HG03045 (cell line): ENCODE data around the gene PARD3.
"Not testable (repeated sequence)": the region's sequence is repeated elsewhere in the genome, so short reads cannot be mapped to it uniquely, and the experiment has no call there.

ENCODE experiments used
- ATAC-seq: cut with Tn5 transposase; IDR thresholded peaks from one replicate; pipeline ENCODE4 v1.9.1; 2021; ENCODE audit warnings: mild to moderate bottlenecking, moderate library complexity; ENCODE audit not compliant: unreplicated experiment

The PARD3 gene

DNA sequence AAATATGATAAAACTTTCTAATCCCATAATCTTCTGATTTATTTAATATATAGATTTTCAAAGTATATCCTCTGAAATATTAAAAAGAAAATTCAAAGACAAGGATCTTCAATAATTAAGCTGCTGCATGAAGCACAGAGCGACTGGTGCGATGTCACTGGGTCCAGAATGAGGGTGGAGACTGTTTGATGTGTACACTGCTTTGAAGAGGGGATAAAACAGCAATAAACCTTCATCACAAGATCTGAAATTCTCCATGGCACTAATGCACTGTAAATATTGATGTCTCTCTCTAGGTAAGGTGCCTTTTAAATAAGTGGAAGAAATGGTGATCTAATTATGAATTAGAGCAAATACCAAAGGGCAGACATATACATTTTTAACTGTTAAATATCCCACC is 337.8 kb downstream of the PARD3 start:
- ATAC-seq = no peak

DNA sequence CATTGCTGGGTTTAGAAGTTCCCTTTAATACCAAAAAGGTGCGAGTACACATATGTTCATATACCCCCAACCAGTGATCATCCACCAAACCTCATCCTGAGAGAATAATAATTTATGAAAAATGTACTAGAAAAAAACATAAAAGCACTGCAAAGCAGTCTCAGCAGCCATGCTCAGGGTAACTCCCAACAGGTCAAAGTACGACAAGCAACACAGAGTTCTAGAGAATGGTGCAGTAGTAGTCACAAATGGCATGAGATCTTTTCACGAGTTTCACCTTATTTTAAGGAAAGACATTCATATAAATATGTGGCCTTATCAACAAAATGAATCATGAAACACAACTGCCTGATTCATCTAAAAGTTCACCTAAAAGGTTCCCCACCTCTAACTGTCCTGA is 338.5 kb downstream of the PARD3 start:
- no peak for ATAC-seq

DNA sequence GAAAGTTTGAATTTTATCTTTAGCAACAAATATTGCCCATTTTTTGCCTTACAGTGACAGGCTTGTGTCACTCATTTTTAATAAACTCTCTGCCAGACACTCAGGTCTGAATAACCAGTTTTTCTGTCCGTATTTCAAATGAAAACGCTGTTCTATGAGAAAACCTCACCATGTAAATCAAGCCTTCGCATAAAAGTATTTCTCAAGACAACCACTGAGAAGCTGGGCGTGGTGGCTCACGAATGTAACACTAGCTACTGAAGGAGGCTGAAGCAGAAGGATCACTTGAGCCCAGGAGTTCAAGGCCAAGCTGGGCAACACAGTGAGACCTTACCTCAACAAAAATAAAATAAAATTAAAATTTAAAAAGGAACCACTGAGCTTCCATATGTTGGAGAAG is 339.3 kb downstream of the PARD3 start:
- no peak for ATAC-seq

DNA sequence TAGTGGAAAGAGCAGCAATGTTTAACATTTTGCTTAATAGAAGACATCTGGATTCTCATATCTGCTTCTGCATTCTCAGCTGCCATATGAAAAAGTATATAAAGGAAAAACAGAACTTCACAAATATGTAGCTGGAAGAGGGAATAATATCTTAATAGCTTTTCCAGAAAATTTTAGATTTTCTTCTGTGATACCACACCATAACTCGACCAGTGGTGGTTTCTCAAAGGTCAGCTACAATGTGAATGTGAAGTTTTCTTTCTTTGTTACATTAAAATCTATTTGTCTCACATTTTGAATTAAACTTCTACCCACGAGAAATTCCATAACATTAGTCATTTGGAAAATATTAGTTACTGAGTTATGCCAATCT is 339.8 kb downstream of the PARD3 start:
- no peak for ATAC-seq

DNA sequence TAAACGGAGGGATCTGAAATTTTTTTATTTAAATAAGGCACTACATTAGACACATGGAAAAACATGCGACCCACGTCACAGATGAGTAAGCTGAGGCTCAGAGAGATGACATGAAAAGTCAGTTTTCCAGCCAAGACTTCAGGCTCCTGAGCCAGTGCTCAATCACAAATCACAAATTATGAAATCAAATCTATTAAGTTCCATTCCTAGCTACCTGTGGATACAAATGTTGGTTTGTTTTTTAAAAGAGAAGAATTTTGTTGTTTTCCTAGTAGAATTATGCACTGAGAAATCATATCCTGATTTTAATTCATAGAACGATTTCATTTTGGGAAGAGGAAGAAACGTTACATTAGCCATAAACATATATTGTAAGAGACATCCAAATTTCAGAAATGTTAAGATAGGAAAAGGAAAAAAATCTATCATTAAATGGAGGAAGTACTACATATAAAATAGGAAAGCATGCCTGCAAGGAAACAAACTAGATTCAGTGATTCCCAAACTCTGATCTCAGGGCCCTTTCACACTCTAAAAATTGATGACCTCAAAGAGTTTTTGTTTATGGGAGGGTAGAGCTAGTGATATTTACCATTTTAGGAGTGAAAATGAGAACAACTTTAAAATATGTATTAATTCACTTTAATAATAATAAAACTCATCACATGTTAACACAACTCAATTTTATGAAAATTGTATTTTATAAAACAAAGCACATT is 340.4 kb downstream of the PARD3 start:
- ATAC-seq = no peak

DNA sequence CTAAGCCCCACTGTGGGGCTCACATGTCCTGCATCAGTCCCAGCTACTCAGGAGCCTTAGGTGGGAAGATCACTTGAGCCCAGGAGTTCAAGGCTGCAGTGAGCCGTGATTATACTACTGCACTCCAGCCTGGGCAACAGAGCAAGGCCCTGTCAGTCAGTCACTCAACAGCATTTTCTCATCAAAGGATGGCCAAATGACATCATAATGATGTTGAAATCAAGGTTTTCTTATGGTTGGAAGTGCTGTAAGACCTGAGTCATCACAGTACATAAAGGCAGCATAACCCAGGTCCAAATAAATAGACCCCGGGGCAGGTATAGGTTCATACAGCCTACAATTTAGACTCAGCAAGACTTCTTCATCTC is 341.1 kb downstream of the PARD3 start:
- no peak for ATAC-seq

DNA sequence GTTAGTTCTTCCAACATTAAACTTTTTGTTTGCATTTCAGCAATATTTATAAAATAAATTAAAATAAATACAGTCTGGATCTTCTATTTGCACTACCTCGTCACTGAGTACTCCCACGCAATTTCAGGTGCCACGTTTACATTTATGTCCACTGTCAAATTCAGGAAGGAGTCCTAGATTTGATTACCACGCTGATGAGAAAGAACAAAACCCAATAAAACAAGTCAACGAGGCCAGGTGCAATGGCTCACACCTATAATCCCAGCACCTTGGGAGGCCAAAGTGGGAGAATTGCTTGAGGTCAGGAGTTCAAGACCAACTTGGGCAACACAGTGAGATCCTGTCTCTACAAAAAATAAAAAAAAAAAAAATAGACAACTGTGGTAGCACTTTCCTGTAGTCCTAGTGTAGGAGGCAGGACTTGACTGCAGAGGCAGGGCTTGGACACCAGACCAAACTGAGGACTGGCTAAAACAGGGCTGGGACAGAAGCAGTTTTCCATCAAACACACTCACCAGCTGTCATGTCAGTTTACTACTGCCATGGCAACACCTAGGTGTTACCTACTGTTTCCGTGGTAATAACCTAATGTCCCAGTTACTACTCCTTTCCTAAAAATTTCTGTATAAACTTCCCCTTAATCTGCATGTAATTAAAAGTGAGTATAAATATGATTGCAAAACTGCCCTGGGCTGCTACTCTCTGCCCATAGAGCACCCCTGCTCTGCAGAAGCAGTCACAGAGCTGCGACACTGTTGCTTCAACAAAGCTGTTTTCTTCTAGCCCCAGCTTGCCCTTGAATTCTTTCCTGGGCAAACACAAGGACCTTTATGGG is 341.7 kb downstream of the PARD3 start:
- ATAC-seq = no peak

DNA sequence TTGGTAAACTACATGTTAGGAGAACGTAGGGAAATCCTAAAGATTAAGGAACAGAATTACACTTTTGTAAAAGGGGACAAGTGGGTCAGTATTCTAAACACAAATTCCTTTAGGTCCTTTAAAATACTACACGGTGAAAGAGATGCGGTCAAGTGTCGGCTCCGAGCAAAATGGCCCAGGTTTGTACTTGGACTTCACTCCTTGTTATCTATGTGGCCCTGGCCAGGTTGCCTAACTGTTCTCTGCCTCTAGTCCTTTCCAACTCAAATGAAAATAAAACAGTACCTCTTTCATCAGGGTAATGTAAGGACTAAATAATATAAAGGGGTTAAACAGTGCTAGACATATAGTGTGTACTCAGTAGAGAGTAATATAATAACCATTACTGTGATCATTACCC is 344.8 kb downstream of the PARD3 start:
- no peak for ATAC-seq

DNA sequence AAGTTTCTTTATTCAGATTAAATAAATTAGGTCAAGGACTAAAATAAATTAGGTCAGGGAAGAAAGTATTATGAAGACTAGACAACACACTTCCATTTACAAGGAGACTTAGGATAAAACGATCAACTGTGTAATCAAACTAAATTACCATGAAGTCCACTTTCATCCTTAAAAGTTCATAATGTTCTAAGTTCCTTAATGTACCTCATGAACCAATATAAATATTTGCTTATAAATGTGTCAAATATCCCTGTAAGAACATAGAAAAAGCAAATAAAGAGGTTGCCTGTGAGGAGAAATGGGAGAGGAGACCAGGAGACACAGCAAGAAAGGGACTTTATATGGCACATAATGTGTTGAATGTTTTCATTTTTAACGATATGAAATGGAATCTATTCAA is 345.6 kb downstream of the PARD3 start:
- ATAC-seq = no peak

DNA sequence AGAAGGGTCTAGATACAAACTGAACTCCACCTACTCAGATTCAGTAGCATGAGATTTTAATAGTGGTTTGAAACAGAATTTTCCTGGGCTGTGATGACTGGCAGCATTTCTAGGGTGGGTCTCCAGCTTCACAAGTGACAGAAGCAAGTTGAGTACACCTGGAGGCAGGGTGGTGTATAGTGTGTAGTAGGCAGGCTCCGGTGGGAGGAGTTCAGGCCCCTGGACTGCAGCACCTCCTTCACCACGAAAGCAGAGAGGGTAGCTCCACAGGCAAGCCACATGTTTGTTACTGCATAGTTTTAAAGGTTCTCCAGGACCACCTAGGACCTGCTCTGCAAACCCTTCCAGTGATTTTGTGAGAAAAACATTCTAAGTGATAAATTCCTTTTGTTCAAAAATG is 347.2 kb downstream of the PARD3 start:
- no peak for ATAC-seq

DNA sequence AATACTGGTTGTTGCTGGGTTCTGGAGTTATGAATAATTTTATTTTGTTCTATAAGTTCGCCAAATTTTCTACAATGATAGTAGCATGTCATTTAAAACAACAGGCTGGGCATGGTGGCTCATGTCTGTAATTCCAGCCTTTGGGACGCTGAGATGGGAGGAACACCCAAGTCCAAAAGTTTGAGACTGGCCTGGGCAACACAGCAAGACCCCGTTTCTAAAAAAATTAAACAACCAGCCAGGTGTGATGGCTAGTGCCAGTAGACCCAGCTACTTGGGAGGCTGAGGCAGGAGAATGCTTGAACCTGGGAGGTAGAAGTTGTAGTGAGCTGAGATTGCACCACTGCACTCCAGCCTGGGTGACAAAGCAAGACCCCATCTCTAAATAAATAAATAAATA is 347.7 kb downstream of the PARD3 start:
- ATAC-seq = no peak

DNA sequence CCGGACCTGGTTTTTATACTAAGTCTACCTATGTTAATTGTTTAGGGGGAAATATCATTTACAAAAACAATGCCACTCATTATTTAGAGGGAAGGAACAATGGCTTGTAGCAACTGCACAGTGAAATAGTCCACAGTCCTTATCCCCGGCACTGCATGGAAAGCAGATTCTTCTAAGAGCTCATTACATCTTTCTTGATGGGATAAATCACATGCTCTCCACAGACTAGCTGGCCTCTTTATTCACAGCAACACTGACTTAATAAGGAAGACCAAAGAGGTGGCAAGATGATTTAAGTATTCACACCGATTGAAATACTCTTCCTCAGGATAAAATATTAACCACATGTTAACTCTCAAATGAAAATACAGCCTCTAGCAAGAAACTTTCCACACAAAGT is 349.4 kb downstream of the PARD3 start:
- ATAC-seq = no peak

DNA sequence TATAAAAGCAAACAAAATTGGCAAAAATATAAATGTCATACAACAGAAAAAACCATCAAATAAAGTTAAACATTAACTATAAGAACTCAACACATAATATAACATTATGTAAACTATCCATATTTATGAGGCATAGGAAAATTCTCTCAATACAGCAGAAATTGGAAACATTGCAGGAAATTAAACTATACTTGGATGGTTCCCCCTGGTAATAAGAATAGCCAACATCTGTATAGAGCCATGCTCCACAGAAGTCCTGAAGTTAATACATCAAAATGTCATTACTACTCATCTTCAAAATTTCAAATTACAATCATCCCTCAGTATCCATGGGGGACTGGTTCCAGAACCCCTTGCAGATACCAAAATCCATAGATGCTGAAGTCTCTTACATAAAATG is 350.5 kb downstream of the PARD3 start:
- no peak for ATAC-seq

DNA sequence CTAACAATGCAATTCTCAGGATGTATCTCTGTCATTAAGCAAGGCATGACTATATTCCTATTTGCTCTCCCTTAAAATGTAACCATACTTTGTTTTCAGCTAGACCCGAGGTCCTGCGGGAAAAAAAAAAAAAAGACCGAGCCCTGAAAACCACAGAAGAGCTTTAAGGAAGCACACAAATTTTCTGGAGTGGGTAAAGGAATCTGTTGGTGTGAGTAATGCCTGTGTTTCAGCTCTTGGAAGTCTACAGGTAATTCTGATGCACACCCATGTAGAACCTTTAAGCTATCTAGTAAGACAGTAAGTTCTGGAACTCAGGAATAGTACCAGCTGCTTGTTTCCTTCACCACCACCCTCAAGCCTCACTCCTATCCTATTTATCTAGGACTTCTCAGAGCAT is 351.1 kb downstream of the PARD3 start:
- no peak for ATAC-seq

DNA sequence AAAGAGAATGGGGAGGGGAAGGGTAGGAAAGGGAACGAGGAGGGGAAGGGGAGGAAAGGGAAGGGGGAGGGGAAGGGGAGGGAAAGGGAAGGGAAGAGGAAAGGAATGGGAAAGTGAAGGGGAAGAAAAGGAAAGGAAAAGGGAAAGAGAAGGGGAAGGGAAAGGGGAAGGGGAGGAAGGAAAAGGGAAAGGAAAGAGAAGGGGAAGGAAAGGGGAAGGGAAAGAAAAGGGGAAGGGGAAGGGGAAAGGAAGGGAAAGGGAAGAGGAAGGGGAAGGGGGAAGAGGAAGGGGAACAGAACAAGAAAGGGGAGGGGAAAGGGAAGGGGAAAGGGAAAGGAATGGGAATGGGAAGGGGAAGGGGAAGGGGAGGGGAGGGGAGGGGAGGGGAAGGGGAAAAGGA is 352.1 kb downstream of the PARD3 start:
- no peak for ATAC-seq

DNA sequence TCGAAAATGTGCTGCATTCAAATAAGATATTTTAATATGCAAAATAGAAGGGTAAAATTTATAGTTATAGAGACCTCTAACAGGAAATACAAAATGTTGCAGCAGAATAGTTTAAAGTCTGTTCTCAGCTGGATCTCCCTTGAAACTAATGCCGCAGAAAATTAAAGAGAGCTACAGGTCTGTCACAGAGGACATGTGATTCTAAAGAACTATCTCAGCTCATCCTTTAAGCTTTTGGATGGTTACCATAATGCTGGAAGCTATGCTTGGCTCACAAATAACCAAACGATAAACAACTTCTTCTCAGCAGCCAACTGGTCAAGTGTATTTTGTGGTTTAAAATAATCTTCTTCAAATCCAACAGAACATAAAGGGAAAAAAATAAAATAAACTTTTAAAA is 353.0 kb downstream of the PARD3 start:
- no peak for ATAC-seq

DNA sequence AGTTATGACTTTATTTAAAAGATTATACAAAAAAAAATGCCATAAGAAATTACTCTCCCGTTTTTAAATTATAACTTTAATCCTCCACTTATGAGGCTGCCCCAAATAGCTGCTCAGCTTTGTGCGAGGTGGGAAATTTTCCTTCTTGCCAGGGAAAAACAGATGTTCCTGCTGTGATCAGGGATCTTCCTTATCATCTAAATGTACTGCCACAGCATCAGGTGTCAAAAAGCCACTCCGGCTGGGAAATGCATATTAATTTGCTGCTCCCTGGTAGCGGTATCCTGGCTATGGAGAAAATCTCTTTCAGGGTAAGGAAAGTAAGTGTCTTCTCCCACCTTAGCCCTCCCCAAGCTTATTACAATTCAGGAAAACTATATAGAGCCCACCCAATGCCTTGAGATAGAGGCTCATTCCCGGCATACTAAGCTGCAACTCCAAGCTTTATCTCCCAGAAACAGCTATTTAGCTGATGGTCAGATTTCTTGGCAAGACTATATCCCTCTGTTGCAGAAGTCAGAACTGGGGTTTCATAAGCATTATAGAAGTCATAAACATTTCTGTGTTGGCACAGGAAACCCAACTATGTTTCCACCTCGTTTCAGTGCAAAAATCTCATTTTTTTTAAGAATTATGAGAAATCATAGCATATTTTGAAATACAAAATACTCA is 360.4 kb downstream of the PARD3 start:
- no peak for ATAC-seq

DNA sequence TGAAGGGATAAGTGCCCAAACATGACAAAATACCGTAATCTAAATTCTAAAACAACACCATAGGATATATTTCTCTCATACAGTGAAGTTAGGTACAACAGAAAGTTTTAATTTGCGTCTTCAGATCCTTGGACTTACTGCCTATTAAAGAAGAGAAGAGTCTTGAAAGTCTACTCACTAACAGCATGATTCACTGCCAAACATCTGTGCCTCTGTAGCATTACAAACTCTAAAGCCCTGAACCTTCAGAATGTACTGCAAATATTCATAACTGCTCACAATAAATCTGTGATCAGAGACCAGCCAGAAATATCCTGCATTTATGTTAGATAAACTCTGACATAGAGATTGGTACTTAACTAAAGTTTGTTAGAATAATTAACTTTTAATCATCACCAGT is 365.3 kb downstream of the PARD3 start:
- ATAC-seq = no peak

DNA sequence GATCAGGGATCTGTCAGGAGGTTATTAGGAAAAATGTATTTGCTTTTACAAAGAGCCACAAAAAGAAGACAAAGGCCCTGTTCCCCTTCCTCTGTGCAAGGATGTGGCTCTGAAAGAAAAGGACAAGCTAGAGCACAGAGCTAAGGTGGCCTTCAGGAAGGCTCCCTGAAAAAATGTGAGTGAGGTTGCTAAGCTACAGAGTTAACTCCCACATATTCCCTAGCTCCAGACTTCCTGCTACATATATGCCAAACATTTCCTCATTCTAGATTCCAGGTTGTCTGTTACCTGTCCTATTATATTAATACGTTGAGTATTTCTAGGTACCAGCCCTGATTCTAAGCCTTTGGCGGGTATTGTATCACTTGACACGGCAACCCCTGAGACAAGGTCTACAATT is 369.0 kb downstream of the PARD3 start:
- ATAC-seq = no peak

DNA sequence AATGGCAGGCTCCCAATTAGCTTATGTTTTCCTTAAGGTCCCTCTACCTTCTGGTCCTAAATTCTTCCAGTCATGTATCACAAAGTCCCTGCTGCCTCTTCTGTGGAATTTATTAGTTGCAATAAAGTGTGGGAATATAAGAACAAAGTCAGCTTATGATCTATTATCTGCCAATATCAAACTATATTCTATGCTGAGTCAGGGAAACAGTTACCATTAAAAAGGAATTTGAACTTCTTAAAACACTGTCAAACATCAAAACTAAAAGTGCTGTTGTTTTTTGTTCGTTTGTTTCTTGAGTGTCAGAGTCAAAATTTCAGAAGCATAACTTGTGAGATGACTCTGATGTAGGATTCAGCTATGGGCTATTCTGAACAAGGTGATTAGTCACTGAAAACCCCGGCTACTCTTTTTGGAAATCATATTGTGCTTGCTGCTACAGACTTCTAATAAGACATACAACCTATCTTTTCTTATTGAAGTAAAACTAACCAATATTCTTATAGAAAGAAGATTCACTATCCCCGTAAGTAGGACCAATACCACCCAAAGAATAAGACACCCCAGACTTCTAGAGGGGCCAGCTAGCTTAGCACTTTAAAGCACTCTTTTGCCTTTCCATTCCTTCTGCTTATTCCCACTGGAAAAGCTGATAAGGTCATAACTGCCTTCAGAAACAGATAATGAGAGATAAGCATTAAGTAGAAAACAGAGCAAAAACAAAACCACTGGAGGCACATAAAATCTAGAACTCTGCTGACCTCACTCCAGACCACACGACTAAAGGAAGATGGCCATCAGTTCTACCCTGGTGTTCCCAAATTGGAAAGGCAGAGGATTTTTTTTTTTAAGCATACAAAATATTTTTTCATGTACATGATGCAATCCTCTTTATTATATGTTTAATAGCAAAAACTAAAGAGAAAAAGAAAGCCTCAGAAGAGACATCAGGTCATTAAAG is 370.6 kb downstream of the PARD3 start:
- no peak for ATAC-seq

DNA sequence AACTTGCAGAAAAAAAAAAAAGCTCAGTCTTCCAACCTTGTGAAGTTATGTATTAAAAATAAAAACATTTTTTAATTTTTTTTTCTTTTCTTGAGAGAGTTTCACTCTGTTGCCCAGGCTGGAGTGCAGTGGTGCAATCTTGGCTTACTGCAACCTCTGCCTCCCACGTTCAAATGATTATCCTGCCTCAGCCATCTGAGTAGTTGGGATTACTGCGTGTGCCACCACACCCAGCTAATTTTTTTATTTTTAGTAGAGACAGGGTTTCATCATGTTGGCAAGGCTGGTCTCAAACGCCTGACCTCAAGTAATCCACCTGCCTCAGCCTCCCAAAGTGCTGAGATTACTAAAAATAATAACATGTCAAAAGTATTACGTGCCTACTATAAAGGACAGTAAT is 375.7 kb downstream of the PARD3 start:
- ATAC-seq = not testable (repeated sequence)
